Skin of body (tissue), 3 donors: Measurements from ENCODE around the gene AMBRA1. TPM values are rescaled to one million over a fixed set of nuclear protein-coding genes. Genes with fewer than 3 reads are reported as not detected.

Experiments used
- DNase-seq: peaks from one replicate; lab custom pipeline; 2025; lab: John Stamatoyannopoulos, UW
- small RNA-seq: library from RNA; depleted of rRNA; stranded (forward); fragments of <200 nt; gene quantifications from one replicate; pipeline ENCODE3, GENCODE V24; 2014; ENCODE audit warnings: low replicate concordance
- total RNA-seq: library from RNA; depleted of rRNA; stranded (reverse); fragments of >200 nt; gene quantifications from one replicate; pipeline ENCODE4 v1.2.3, GENCODE V29; 2014

AMBRA1 gene
- total RNA-seq, 1 donor from 2014 or later, result 19.8 TPM

DNA sequence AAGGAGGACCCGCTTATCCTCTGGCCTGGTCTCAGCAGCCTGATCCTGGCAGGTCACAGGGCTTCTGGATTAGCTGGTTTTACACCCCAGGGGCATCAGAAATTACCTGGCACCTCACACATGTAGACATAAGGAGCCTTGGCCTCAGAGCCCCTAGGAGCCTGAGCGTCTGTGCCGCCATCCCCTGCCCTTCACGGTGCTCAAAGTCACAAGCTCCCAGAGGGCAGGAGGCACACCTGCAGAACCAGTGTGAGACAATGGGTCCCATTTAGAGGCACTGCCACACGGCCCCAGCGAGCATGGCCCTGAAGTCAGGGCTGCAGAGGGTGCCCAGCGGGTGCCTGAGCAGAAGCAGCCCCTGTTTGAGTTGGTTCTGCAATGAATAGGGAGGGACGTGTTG lies 242.7 kb downstream of the AMBRA1 start:
- no peak for DNase-seq

DNA sequence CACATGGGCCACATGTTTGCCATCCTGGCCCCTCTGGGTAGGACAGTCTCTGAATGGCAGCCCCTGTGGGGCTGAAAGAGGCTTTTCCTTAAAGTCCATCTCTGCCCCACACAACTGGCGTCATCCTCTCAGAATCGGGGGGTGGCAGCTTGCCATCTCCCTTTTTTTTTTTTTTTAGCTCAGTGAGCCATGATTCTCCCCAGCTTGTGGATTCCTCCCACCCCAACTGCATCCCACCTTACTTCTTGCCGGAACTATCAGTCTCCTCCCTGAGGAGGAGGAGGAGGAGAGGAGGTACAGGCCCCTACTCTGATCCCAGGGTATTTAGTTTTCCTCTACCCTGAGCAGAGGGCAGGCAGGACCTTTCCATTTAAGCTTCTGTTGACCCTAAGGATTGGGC lies 243.1 kb downstream of the AMBRA1 start:
- no peak for DNase-seq

DNA sequence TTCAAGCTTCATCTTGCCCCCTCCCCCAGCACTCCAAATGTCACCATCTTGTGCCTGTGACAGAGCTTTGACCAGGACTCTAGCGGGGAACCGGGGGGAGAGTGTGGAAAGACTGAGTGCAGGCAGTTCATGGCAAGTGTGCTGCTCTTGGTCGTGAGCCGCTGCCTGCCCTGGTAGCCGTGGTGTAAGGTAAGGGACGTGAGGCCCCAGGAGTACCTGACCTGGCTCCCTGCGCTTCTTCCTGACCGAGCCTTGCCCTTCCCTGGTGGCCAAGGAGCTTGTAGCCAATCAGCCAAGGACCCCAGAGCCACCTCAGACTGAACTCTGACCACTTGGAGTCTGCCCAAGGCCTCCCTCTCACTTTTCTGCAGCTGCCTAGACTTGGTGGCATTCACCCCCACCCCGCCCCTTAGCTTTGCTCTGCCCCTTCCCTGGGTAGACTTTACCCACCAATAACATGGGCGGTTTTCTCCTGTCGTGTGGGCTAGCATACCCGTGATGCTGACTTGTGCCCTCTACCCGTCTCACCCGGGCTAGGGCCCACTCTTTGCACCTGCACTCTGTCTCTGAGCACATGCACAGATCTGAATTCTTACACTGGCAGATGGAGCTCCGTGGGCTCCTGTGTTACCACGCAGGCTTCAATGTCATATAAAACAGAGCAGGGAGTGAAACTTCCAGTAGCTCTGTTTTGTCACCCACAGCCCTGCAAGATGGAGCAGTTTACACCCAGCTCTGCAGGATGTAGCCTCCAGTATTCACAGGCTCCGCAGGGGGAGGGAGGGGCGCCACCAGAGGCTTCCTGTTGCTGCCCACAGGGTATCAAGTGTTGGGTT lies 245.0 kb downstream of the AMBRA1 start:
- DNase-seq, result no peak

DNA sequence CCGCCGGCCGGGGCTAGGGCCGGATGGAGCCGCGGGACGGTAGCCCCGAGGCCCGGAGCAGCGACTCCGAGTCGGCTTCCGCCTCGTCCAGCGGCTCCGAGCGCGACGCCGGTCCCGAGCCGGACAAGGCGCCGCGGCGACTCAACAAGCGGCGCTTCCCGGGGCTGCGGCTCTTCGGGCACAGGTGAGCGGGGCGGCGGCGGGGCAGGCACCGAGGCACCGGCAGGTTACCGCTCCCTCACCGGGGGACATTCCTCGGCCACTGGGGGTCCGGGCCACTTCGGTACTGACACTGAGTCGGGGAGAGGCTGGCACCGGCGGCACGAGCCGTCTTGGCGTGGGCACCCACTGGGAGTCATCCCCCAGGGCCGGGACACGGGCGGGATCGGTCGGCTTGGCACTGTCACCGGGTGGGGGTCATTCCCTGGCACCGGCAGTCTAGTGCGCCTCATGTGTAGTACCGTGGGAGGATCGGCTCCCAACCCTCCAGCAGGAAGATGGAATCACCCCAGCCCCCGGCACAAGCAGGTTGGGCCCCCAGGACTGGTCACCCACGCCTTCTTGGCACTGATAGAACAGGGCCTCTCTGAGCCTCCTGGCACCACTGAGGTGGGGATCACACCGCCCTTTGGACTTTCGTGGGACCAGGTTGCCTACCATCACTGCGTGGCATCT lies 246.0 kb downstream of the AMBRA1 start:
- DNase-seq, result no peak

DNA sequence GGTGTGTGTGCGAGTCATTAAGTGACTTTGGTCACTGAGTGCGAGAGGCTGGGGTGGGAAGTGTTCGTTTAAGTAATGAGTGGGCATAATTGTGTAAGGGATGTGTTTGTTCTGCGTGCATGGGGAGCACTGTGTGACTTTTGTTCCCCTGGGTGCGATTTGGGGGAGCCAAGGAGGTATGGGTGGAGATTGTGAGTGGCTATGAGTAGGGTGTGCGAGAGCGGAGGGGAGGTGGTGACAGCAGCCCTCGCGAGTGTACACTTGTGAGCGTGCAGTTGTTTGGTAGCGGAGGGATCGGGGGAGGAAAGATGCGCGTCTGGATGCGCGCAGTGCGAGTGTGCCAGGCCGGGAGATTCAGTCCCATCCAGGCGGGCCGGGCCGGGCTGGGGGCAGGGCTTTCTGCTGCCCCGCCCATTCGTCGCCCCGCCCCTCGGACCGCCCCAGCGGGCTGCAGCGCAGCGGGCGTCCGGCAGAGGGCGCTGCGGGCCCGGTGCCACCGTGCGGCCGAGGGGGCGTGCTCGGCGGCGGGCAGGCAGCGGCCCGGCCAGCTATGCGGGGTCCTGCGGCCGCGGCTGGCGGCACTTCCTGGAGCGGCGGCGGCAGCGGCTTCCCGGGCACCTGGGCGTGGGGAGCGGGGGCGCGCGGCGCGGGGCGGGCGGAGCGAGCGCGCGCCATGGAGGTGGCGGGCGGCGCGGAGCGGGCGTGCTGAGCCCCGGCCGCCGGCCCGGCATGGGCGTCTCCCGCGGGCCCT lies 246.8 kb downstream of the AMBRA1 start, which contains the start of gene DGKZ:
Gene DGKZ (plus strand): TSS at position 578 of the 751 bp plus-strand sequence. CDS start 197 bp downstream, outside the sequence.
- DNase-seq, result peak; percentile 90

Small RNA genes lying within 50 kb of the gene (small RNA-seq; reads per million reads assigned to genes)
- not detected for gene MIR3160-1
- gene MIR4688, result 0.07 reads per million

Other genes starting within 250 kb of the AMBRA1 start
- 30.4 TPM for gene DGKZ, start 246.6 kb downstream of the AMBRA1 start, total RNA-seq
- 70.1 TPM for gene MDK, start 212.4 kb downstream of the AMBRA1 start, total RNA-seq
- gene CHRM4, start 202.2 kb downstream of the AMBRA1 start, total RNA-seq, result not detected
- 2.4 TPM for gene HARBI1, start 23.2 kb upstream of the AMBRA1 start, total RNA-seq
- 57.4 TPM for gene ATG13, start 23.5 kb upstream of the AMBRA1 start, total RNA-seq
- 28.5 TPM for gene ARHGAP1, start 106.6 kb upstream of the AMBRA1 start, total RNA-seq
- gene ZNF408, start 107.0 kb upstream of the AMBRA1 start, total RNA-seq, result 2.5 TPM
- gene F2, start 125.2 kb upstream of the AMBRA1 start, total RNA-seq, result not detected